EL (cell line): ENCODE results near the gene E2F4.

Experiments used
- DNase-seq: peaks from one replicate; pipeline ENCODE4 v3.0.0-alpha.2; 2016

Gene E2F4, protein sequence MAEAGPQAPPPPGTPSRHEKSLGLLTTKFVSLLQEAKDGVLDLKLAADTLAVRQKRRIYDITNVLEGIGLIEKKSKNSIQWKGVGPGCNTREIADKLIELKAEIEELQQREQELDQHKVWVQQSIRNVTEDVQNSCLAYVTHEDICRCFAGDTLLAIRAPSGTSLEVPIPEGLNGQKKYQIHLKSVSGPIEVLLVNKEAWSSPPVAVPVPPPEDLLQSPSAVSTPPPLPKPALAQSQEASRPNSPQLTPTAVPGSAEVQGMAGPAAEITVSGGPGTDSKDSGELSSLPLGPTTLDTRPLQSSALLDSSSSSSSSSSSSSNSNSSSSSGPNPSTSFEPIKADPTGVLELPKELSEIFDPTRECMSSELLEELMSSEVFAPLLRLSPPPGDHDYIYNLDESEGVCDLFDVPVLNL

DNA sequence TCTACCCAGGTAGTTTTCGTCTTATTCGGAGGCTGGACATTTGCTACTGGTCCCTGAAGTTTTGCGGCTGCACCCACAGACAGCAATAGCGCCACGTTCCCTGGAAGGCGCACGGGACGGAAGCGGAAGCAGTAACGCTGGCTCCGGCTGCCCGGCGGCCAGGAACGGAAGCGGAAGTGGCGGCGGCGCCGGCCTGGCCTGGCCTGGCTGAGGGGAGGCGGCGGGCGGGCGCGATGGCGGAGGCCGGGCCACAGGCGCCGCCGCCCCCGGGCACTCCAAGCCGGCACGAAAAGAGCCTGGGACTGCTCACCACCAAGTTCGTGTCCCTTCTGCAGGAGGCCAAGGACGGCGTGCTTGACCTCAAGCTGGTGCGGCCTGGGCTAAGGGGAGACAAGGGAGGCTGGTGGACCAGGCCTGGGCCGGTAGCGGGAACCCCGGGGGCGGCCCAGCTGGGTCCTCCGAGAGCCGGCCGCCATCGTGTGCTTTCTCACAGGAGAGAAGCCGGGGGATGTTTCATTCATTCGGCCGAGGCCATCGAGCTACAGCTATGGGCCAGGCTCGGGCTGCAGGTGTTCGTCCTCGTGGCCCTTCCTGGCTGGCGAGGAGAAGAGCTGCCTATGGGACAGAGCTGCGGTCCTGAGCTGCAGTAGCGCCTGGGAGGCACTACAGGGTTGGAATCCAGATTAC is at the start of gene E2F4:
TSS of gene E2F4 (plus strand) at position 161 of the 687 bp plus-strand sequence. CDS start at position 234, 73 bp downstream.
- DNase-seq: peak; percentile 90

GRCh38 chr16:67142342-67142741 is 49.6 kb upstream of the E2F4 start:
- no peak for DNase-seq

GRCh38 chr16:67144943-67145342 is 47.0 kb upstream of the E2F4 start:
- no peak for DNase-seq

DNA sequence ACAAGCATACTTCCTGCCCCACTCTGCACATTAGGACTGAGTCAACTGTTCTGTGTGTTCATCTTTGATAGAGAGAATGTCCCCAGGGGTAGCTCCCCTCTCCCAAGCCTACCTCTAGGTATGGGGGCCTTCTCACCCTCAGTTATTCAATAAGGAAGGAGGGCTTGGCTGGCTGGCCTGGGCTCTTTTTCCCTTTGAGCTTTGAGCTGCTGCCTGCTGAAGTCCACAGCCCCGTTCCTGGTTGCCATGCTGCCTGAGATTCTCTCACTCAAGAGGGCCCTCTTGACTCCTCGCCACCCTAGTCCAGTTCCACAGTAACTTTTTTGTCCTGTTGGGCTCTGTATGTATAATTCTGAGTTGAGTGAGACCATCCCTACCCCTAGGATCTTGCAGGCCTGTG is 46.2 kb upstream of the E2F4 start:
- DNase-seq: no peak

DNA sequence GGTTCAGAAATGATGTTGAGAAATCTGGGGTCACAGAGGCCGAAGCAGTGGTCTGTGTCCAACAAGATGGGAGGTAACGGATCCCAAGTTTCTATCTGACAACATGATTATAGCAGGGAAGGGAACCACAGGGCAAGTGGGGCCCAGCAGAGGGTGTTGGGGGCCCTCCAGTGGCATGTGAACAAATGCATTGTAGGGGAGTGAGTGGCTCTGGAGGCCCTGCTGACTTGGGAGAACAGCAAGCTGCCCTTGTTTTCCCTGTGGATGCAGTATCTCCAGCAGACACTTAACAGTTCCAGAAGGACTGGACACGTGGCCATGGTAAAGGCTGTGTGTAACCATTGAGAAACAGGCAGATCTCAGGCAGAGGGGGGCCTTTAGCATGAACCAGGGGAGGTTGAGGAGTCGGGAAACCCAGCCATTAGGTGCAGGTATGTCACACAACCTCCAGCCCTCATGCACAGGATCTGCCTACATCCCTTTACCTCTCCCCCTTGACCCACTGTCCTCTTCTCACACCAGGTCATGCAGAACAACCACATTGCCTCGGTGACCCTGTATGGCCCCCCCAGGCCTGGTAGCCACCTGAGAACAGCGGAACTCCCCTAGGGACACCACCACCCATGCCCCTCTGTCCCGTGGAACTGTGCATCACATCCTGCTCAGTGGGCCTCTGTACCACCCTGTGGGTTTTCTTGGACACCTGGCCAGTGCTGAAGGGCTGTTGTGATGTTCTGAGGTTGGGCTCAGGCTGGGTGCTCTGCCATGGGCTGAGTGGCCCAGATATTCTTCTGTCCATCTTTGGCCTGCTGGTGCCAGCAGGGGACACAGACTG is 45.2 kb upstream of the E2F4 start:
- DNase-seq: no peak

- no peak for DNase-seq
Observed at GRCh38 chr16:67147437-67148140, 44.4 kb upstream of the E2F4 start.

DNA sequence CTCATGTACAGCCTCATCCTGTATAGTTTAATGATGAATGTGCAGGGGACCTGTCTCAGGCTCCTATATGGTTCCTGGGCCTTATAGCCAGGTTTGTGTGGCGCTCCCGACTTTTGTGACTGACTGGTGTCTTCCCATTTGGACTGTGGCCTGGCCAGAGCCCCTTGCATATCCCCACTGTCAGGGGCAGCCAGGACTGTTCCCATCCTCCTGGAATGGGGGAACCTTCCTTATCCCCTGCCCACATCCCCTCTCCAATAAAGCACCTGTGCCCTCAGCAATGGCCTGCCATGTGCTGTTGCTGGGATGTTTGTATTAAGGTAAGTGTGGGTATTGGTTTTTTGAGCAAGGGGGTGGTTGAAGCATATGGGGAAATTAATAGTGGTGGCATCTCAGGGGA is 43.7 kb upstream of the E2F4 start:
- DNase-seq: no peak

DNA sequence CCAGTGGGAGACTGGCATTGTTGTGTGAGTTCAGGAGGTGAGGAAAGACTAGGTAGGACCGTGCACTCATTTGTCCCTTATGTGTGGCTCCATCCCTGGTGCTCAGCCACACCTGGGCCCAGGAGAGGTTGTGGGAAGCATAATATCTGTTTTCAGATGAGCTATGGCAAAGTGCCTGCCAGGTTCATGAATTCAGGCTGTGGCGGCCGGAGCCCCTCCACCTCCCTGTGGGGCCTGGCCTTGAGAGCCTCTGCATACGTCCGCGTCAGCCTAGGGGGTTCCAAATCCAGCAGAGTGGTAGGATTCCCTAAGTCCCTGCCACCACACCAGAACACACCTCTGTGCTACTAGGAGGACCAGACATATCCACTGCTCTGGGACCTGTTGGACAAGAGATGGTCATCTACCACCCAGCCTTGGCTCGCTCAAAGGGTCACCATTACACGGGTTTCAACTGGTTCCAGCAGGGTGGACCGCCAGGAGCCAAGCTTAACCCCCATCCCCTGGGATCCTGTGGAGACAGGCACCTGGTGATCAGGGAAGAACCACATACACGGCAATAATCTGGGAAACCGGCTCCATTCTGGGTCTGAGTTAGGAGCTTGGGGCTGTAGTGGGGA is 43.2 kb upstream of the E2F4 start:
- no peak for DNase-seq

- DNase-seq: no peak
Observed at GRCh38 chr16:67149276-67150046, 42.5 kb upstream of the E2F4 start.

DNA sequence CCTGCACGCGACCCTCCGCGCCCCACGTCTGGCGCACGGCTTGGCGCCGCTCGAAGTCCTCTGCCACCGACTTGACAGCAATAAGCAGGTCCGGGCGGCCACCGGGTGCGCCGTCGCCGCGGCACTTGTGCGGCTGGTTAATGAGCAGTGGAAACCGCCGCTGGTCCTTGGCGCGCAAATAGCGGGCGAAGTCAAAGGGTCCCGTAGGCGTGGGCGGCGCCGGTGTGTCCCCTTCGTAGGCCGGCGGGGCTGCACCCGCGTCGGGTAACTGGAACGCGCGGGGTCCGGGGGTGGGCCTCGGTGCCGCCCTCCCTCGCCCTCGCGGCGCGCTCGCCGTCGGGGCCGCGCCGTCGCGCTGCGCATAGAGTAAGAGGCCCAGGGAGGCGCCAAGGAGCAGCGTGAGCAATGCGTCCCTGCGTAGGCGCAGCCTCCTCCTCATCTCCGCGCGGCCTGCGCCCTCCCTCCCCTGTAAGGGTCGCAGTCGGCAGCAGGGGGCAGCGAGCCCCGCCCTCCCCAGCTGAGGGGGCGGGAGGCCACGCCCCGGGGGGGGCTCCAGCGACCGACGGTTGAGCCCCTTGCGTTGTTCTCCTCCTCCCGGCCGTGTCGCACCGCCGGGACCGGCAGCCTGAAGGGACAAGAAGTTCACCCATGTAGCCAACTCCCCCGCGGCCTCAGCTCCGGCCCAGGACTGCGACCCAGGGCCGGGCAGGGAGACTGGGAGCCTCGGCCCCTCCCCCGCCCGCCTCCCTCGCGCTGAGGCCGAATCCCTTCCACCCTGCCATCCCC is 41.7 kb upstream of the E2F4 start:
- DNase-seq: peak; percentile 62

- DNase-seq: peak; percentile 80
Observed at GRCh38 chr16:67150833-67151396, 41.0 kb upstream of the E2F4 start, which contains the start of gene B3GNT9. Gene B3GNT9, minus strand, starts transcription at chr16:67150998. Its CDS starts 513 bp downstream, at chr16:67150485.

DNA sequence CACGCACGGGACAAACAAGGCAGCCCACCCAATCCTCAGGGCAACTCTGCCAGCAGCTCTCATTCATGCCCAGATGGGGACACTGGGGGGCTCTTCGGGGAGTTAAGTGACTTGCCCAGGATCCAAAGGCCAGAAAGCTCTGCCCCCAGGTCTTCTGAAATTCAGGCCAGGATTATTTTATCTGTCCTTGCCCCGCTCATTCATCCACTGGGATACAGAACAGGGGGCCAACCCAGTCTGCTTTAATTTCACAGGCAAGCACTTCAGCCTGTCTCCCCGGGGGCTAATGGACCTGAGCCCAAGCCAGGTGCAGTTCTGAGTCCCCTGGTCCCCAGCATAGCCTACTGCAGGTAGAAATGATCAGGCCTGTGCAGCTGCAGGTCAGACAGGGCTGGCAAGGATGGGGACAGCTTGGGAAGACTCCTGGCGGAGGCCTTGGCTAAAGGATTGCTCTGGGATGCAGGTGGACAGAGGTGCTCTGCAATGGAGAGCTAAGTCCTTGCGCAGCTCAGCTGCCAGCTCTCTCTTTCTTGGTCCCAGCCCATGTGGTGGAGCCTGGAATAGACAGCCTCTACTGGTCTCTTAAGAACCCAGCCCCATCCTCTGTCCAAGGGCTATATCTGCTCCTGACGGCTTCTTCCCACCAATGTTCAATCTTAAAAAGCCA is 40.4 kb upstream of the E2F4 start:
- no peak for DNase-seq

- no peak for DNase-seq
Observed at GRCh38 chr16:67154578-67155294, 37.2 kb upstream of the E2F4 start.

DNA sequence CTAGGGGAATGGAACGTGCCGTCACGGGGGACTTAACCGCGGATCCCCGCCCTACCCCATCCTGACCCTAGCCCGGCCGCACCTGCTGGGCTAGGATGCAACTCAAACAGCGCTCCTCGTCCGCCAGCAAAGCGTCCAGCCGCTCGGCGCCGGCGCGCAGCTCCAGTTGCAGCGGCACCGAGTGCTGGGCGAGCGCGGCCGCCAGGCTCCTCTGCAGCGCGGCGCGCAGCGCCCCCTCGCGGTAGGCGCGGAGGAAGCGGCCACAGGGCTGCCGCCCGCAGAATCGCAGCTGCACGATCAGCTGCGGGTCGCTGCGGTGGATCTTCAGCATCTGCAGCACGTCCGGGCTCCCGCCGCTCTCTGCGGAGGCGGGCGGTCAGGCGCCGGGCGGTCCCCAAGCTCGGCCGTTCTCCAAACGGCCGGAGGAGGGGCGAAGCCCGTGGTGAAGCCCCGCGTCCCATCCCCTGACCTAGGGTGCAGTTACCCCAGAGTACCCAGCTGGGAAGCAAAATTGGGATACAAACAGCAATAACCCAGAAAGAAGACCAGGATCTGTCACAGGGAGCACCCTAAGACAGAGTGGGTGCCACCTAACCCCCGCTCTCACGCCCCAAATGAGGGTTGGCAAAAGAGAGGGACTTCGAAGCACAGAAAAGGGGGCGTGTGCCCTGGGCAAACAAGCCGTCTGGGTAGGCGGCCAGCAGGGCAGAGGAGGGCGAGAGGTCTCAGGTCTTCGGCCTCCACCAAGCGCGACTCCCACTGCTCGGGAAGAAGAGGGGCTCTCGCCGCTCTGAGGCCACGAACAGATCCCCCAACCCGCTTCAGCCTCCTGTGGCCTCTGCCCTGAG is 36.4 kb upstream of the E2F4 start:
- DNase-seq: peak; percentile 72

DNA sequence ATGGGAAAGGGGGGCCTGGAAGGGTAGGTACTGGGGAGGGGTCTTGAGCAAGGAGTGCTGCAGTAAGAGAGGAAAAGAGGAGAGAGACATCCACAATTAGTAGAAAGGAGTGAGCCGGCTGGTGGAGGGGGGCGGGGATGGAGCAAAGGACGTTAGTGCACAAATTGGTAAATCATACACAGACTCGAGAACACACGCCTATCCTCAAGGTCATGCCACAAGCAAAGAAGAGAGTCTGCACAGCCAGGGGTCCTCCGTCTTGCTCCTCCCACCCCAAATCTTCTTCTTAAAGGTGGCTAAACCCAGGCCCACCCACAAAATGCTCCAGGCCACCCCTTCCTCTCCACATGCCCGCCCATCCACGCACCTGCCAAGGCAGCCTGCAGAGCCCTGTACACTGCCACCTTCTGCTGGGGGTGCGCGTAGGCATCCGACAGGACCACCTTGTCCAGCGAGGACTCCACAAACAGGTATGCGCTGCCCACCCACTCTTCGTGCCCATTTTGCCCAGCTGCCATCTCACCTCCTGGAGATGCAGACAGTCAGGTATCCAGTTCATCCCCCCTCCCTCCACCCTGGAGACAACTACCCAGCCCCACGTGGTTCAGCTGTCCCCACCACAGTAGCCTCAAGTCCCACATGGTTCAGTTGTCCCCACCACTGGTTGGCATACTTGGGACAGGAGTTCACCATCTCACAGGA is 35.7 kb upstream of the E2F4 start:
- DNase-seq: no peak

GRCh38 chr16:67157106-67157748 is 34.7 kb upstream of the E2F4 start:
- DNase-seq: no peak
